Measurements from ENCODE around the gene SLC24A3. TPM values are rescaled to one million over a fixed set of nuclear protein-coding genes. Genes with fewer than 3 reads are reported as not detected.

Gene SLC24A3
- total RNA-seq, 1 experiment from 2014 or later, result not detected

DNA sequence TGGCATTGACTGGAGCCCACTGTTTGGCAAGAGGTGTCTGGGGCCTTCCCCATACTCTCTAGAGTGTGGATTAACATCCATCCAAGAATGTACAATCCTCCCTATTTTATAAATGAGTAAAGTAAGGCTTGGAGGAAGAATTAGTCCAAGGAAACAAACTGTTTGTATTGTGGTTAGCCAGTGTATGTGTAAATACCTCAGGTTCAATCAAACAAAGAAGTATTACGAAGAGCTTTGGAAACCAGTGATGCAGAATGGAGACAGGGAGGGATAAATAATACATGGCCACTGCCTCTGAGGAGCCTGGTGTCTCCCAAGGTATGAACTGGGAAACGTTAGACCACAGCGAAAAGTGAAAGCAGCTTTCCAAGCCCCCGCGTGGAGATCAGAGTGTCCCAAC lies 319.0 kb downstream of the SLC24A3 start:
- DNase-seq (ENCODE audit: low spot score), result no peak

DNA sequence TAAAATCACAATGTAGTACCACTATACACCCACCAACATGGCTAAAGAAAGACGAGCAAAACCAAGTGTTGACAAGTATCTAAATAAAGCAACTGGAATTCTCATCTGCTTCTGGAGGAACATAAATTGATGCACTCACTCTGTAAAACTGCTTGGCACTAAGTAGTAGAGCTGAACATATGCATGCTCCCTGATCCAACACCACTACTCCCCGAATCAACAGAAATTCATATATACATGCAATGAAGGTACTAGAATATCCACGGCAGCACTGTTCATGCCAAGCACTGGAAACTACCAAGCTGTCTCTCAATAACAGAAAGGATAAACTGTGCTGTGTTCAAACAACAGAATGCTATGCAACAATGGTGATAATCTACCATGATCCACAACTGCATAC lies 326.1 kb downstream of the SLC24A3 start:
- DNase-seq (ENCODE audit: low spot score), result no peak

GRCh38 chr20:19539191-19539590 lies 326.7 kb downstream of the SLC24A3 start:
- DNase-seq (ENCODE audit: low spot score), result no peak

DNA sequence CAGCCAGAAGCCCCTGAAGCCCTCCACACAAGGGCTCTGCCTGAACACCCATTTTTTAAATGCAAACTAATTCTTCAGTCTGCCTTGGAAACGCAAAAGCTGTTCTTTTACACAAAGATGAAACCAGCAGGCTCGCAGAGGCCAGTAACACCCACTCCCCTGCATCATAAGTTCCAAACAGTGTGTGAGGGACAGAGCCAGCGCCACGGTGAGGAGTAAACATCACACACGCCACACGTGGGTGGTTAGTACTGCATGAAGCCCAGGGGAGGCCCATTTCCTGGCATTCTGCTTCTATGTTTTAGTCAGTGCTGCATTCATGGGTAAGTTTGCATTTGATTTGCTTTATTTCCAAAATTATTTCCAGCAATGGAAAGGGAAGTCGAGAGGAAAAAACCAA lies 327.9 kb downstream of the SLC24A3 start:
- DNase-seq (ENCODE audit: low spot score), result no peak

- no peak for DNase-seq (ENCODE audit: low spot score)
Measured at GRCh38 chr20:19543101-19543500, 330.7 kb downstream of the SLC24A3 start.

- no peak for DNase-seq (ENCODE audit: low spot score)
Measured at GRCh38 chr20:19544684-19545083, 332.2 kb downstream of the SLC24A3 start.

- no peak for DNase-seq (ENCODE audit: low spot score)
Measured at GRCh38 chr20:19546648-19547047, 334.2 kb downstream of the SLC24A3 start.

DNA sequence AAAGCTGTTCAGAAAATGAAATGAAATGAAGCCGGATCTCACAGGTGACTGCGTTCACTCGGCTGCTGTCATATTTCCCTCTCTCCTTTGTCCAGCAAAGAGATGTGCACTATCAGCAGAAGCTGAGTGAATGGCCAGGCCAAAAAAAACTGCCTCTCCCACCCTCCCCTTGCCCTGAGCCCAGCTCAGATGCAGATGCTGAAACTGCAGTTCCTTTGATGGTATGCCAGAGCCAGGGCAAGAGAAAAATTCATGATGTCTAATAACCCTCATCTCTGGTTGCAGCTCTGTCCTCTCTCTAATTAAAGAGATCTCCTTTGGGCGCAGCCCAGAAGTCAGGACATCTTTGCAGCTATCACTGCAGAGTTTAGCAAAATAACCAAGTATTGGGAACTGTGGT lies 335.1 kb downstream of the SLC24A3 start:
- DNase-seq (ENCODE audit: low spot score), result no peak

DNA sequence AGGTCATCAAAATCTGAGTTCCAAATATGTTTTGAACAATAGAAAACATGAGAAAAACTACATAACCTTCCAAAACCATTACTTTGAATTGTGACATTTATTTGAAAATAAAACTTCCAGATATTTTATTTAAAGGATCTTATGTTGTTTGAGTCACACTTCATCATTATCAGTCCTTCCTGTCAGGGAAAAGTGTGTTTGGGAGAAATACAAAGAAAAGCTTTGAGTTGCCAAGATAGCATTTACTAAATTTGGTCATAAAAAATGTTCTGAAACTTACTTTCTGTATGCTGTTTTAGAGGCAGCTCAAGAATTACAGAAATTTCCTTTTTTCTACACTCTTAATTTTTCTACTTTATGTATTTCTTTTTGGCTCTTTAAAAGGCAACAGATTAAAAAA lies 337.5 kb downstream of the SLC24A3 start:
- no peak for DNase-seq (ENCODE audit: low spot score)

DNA sequence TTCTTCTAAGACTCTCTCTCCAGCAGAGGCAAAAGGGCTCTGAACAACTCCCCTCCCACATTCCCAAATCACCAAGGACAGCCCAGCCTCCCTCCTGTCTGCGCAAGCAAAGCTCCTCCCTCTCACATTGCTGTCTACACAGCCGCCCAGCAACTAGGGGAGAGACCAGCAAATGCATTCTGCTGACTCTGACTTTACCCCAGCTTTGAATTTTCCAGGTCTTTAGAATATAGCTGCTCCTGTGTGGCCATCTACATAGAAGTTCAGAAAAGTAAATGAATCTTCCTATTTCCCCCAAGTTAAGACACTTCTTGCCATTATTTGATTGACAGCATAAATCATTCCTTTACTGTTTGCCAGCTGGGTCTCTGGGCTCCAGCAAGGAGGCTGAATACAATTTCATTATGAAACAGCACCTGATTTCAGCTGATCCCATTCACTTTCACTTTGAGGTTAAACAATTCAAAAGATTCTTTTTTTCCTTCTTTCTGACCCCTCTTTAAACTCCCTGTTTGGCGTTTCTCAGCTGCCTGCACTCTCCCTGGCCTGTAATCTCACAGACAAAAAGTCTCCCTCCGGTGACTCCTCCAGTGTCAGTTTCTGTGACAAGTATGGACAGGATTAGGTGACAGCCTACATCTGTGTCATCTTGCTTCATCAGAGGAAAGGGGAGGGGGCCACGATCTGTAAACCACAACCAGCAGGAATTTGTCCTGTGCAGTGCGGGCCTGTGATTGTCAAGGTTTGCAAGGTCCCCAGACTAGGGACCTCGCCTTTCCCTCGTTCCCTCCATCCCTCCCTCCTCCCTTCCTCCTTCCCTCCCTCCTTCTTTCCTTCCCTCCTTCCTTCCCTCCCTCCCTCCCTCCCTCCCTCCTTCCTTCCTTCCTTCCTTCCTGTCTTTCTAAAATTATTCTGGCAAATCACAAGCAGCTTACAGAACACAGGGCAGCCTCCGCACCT lies 340.1 kb downstream of the SLC24A3 start:
- DNase-seq (ENCODE audit: low spot score), result peak; percentile 25

- DNase-seq (ENCODE audit: low spot score), result no peak
Measured at GRCh38 chr20:19554666-19555065, 342.2 kb downstream of the SLC24A3 start.

DNA sequence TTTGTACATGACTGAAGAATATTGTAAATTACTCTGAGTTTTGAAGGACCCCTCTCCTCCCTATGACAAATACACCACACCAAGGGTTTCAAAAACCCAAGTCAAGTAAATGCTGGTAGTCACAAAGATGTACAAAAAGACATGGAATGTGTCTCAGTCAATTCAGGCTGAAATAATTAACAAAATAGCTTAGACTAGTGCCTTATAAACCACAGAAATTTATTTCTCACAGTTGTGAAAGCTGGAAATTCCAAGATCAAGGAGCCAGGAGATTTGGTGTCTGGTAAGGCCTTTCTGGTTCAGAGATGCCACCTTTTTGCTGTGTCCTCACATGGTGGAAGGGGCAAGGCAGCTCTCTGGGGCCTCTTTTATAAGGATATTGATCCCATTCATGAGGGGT lies 343.3 kb downstream of the SLC24A3 start:
- no peak for DNase-seq (ENCODE audit: low spot score)

DNA sequence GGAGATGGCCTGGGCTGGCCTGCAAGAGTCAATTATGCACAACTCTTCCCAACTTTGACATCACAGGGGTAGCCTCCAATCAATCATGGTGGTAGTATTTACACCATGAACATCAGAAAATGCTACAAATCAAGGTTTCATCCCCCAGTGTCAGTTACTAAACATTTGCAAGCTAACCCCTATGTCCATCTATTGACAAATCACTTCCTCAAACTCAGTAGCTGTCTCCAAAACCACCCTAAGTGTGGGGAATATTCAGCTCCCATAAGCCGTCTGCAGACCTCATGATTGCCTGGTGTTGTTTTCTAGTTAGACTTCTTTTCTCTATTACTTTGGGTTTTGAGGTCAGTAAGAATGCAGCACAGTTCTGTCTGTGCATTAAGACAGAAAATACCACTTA lies 344.8 kb downstream of the SLC24A3 start:
- DNase-seq (ENCODE audit: low spot score), result no peak

- no peak for DNase-seq (ENCODE audit: low spot score)
Measured at GRCh38 chr20:19560881-19561480, 348.5 kb downstream of the SLC24A3 start.

DNA sequence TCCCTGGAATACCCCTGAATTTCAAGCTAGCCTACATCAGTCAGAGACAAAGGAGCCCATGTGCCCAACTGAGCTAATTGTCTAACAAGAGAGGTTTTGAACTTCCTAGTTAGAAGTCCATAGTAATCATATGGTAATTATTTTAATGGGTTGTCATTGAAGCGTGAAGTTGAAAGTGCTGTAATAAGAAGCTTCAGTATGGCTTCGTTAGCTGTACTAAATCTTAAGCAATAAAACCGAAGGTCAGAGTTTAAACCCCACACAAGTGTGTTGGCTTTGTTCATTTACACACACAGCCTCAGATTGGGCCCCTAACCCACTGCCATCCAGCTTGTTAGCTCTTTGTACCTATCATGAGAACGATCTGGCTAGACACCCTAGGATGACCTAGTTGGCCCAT lies 350.0 kb downstream of the SLC24A3 start:
- no peak for DNase-seq (ENCODE audit: low spot score)

DNA sequence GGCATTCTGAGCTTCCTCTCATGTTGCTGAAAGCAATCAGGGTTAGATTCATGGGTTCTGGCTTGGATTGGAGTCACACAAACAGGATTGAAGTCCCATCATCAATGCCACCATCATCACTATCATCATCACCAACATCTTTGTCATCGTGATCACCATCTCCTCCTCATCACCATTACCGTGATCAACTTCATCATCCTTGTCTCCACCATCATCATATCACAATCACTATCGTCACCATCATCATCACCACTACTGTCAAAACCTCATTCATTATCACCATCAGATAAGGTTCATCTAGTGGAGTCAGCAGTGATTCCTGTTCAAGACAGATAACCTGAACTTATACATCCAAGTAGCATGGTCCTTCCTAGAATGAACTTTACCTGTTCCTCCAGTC lies 351.8 kb downstream of the SLC24A3 start:
- no peak for DNase-seq (ENCODE audit: low spot score)

DNA sequence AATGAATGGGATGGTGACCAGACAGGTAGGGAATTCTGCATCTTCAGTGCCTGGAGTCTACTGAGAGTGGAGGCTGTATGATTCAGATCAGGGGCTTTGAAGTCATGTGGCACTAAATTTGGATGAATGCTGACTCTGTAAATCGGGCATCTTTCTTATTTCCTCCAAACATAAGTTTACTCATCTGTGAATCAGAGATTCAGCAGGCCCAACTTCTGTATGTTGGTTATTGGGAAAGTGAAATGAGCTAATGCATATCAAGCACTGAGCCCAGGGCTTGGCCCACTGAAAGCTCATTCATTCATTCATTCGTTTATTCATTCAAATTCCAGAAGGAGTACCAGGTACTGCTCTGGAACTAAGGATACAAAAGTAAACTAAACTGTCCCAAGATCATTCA lies 353.3 kb downstream of the SLC24A3 start:
- DNase-seq (ENCODE audit: low spot score), result no peak

- DNase-seq (ENCODE audit: low spot score), result no peak
Measured at GRCh38 chr20:19566226-19566945, 353.9 kb downstream of the SLC24A3 start.

DNA sequence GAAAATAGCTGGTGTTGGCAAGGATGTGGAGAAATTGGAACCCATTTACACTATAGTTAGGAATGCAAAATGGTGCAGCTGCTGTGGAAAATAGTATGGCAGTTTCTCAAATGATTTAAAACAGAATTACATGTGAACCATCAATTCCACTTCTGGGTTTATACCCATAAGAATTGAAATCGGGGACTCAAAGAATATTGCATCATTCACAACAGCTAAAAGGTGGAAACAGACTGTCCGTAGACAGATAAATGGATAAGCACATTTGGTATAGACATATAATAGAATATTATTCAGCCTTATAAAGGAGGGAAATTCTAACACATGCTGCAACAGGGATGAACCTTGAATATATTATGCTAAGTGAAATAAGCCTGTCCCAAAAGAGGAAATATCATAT lies 355.7 kb downstream of the SLC24A3 start:
- no peak for DNase-seq (ENCODE audit: low spot score)

DNA sequence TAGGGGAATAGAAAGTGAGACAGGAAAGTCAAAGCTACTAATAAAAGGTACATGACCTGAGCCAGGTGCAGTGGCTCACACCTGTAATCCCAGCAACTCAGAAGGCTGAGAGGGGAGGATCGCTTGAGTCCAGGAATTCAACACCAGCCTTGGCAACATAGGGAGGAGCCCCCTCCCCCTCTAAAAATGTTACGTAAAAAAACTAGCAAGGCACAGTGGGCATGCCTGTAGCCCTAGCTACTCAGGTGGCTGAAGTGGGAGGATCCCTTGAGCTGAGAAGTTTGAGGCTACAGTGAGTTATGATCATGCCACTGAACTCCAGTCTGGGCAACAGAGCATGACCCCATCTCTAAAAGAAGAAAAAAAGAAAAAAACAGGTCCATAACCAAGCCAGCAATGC lies 359.6 kb downstream of the SLC24A3 start:
- DNase-seq (ENCODE audit: low spot score), result no peak

- no peak for DNase-seq (ENCODE audit: low spot score)
Measured at GRCh38 chr20:19577692-19578091, 365.2 kb downstream of the SLC24A3 start.

GRCh38 chr20:19582782-19583181 lies 370.3 kb downstream of the SLC24A3 start:
- DNase-seq (ENCODE audit: low spot score), result no peak
